DMS153 treated with DMSO at 0.1 percent for 48 hours (cell line): ENCODE measurements around the gene SLC7A4.

Source experiments
- DNase-seq: peaks from one replicate; lab custom pipeline; 2025; ENCODE audit not compliant: unreplicated experiment; lab: John Stamatoyannopoulos, UW

SLC7A4 gene

GRCh38 chr22:20989323-20990138 lies 42.8 kb downstream of the SLC7A4 start:
- DNase-seq = no peak

DNA sequence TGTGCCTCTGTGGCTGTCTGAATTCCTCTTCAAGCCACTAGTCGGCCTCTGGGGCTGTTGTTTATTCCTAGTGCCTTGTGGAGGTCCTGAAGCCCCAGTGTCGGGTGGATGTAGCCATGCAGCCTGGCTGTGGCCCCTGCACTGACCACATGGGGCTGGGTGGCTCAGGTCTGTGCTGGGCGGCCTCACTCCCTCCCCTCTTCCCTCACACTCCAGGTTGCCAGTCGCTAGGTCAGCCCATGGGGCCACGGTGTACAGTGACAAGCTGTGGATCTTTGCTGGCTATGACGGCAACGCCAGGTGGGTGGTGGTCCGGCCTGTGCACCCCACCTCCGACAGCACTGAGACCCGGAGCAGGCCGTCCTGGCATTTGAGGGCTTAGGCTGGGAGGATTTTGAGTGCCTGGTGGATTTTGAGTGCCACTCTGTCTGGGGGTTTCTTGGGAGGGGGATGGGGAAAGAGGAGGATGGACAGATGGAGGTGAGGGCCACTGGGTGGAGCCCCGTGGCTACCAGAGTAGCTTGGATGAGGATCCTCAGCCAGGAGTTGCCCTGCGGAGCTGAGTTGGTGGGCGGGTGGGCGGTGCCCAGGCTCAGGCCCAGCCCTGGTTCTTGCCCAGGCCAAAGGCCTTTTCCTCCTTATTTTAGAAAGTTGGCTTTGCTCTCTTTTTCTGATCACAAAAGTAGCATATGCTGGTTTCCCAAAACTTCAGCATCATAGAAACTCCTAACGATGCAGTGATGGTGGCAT lies 43.6 kb downstream of the SLC7A4 start:
- DNase-seq = no peak

DNA sequence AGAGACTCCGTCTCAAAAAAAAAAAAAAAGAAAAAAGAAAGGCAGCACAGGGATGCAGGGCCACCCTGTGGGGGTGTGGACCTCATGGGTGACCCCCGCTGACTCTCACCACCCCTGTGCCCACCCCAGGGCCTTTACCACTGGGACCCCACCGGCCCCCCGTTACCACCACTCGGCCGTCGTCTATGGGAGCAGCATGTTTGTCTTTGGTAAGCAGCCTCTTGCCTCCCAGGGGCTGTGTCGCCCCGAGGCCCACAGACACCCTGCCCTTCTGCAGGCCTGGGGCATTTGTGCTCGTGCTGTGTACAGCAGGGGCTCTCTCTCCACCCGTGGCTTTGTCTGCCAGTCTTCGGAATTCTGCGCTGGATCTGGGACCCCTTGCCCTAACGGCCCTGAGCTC lies 45.0 kb downstream of the SLC7A4 start:
- no peak for DNase-seq

GRCh38 chr22:20986365-20986764 lies 46.0 kb downstream of the SLC7A4 start:
- no peak for DNase-seq

GRCh38 chr22:20985720-20986119 lies 46.6 kb downstream of the SLC7A4 start:
- DNase-seq = no peak

DNA sequence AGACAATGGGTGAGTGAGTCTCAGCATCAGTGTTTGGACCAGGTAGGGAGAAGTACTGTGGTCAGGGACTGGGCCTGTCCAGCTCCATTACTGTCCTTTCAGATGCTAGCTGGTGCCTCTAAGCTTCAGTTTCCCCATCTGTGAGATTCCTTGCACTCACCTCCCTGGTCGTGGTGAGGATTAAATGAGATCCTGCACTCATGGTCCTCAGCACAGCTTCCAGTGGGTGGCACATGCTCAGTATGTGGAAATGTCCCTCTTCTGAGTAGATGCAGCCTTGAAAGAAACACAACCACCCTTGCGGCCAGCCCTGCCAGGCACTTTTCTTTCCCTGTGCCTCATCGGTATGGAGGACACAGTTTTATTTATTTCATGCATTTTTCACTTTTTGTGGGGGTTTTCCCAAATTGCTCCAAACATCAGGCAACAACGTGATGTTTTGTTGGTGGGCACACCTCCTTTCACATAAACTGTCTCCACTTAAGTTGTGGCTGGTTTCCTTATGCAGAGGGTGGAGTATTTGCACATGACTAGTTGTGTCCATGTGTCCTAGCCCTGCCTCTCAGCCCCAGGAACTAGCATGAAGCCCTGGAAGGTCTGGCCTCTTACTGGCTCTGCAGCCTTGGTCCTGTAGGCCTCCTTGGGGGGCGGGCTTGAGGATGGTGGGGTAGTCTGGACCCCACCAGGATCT lies 49.1 kb downstream of the SLC7A4 start:
- DNase-seq = no peak

GRCh38 chr22:20982563-20982882 lies 49.8 kb downstream of the SLC7A4 start:
- DNase-seq = no peak

- peak; percentile 32 for DNase-seq
These were observed 50.4 kb downstream of the SLC7A4 start, which contains the start of gene LZTR1 for GRCh38 chr22:20981787-20982562. Gene LZTR1 (plus strand): TSS chr22:20982297. CDS start chr22:20982372, 75 bp downstream.

- DNase-seq = no peak
These were observed 51.2 kb downstream of the SLC7A4 start for GRCh38 chr22:20980938-20981722.

GRCh38 chr22:20980523-20980922 lies 51.8 kb downstream of the SLC7A4 start:
- no peak for DNase-seq

GRCh38 chr22:20979940-20980453 lies 52.4 kb downstream of the SLC7A4 start:
- DNase-seq = no peak

DNA sequence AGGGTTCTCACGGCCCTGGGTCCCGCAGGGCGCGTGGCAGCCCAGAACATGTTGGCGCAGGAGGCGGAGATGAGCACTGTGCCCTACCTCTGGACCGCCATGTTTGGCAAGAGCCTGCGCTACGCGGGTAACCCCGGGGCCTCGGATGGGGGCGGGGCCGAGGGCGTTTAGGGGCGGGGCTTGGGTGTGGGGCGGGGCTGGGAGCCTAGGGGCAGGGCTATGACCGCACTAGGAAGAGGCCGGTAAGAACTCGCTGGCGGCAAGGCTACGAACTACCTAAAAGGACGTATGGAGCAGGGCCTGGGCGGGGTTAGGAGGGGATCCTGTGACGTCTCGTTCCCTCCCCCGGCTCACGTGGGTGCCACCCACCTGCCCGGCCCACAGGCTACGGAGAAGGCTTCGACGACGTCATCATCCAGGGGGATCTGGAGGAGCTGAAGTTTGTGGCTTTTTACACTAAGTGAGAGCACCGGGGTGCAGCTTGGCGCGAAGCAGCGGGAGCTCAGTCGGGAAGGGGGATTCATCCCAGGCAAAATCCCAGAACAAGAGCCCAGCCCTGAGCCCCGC lies 53.0 kb downstream of the SLC7A4 start:
- peak; percentile 39 for DNase-seq
